PC-3 (cell line): ENCODE results near the gene MGAT5.

ENCODE experiments used
- EZH2 ChIP-seq: fragments of 300-600 bp; sonication (generic); IDR thresholded peaks from one replicate; pipeline ENCODE4 v1.6.1; 2017; ENCODE audit warnings: antibody characterized with exemption, mild to moderate bottlenecking, low read length; ENCODE audit not compliant: unreplicated experiment
- EZH2phosphoT487 ChIP-seq: fragments of 300-600 bp; sonication (generic); IDR thresholded peaks from 2 replicates; pipeline ENCODE4 v1.6.1; 2018; ENCODE audit warnings: mild to moderate bottlenecking, antibody characterized with exemption, low read length, borderline replicate concordance
- TF ChIP-seq, protein P1 (sequence below): fragments of 300-600 bp; sonication (generic); conservative IDR thresholded peaks from 2 replicates; pipeline ENCODE4 v1.5.1; 2017; ENCODE audit warnings: antibody characterized with exemption, low read depth, mild to moderate bottlenecking, low read length

GRCh38 chr2:134218930-134219658 is 34.8 kb upstream of the MGAT5 start:
- TF ChIP-seq, protein P1, sequence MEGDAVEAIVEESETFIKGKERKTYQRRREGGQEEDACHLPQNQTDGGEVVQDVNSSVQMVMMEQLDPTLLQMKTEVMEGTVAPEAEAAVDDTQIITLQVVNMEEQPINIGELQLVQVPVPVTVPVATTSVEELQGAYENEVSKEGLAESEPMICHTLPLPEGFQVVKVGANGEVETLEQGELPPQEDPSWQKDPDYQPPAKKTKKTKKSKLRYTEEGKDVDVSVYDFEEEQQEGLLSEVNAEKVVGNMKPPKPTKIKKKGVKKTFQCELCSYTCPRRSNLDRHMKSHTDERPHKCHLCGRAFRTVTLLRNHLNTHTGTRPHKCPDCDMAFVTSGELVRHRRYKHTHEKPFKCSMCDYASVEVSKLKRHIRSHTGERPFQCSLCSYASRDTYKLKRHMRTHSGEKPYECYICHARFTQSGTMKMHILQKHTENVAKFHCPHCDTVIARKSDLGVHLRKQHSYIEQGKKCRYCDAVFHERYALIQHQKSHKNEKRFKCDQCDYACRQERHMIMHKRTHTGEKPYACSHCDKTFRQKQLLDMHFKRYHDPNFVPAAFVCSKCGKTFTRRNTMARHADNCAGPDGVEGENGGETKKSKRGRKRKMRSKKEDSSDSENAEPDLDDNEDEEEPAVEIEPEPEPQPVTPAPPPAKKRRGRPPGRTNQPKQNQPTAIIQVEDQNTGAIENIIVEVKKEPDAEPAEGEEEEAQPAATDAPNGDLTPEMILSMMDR = no peak
- TF ChIP-seq EZH2 (no peak), EZH2phosphoT487 (no peak)
